ENCODE measurements around the gene SUPT20HL2.
"Not testable (repeated sequence)": the region's sequence is repeated elsewhere in the genome, so short reads cannot be mapped to it uniquely, and the experiment has no call there.

SUPT20HL2 gene

DNA sequence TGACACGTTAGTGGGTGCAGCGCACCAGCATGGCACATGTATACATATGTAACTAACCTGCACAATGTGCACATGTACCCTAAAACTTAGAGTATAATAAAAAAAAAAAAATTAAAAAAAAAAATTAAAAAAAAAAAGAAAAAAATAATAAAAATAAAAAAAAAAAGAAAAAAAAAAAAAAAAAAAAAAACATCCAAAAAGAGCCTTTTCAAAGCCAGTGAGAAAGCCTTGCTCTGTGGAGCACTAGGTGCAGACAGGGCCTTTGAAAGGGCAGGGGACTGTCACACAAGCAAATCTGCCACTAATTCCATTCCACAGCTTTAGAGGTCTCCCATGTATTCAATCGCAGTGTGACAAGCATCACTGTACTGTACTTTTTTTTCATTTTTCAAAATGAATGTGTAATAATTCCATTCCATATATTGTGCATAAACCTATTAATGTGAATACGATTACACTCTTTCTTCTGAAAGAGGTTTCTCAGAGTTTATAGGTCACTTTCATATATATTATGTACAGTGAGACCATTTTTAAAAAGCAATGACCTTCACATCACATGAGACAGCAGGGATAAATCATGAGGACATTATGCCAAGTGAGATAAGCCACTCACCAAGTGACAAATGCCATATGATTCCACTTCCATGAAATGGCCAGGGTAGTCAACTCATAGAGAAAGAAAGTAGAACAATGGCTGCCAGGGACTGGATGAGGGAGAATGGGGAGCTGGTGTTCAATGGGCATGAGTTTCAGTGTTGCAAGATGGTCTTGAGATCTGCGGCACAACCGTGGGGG is 4.1 kb downstream of the SUPT20HL2 start:
- not testable (repeated sequence) for DNase-seq (ENCODE audit: low read depth in 2 of 2, low spot score in 1 of 2)

DNA sequence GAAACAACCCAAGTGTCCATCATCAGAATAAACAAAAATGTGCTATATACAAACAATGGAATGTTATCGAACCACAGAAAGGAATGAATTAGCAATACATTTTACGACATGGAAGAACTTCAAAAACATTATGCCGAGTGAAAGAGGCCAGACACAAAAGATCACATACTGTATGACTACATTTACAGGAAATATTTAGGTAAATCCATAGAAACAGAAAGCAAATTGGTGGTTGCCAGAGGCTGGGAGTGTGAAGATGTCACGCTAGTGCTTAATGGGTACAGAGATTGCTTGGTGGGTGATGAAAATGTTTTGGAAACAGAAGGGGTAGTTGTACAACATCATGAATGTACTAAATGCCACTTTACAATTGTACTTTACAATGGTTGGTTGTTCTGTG is 5.1 kb downstream of the SUPT20HL2 start:
- DNase-seq (ENCODE audit: low read depth in 2 of 2, low spot score in 1 of 2), result not testable (repeated sequence)

DNA sequence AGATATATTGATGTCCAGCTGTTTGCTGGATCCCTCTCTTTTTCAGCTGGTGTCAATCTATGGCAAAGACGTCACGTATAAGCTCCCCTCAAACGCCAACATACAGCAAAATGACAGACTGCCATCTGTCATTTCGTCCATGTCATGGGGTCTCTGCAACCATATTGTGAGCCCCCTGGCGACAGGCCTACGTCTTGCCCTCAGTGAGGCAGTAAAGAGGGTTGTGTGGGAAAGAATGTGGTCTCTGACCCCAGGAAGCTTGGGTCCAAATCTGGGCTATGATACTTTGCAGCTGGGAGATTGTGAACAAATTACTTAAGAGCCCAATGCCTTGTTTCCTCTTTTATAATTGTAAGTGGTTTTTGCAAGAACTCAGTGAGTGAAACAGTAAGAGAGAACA is 7.4 kb downstream of the SUPT20HL2 start:
- DNase-seq (ENCODE audit: low read depth in 2 of 2, low spot score in 1 of 2), result no peak

DNA sequence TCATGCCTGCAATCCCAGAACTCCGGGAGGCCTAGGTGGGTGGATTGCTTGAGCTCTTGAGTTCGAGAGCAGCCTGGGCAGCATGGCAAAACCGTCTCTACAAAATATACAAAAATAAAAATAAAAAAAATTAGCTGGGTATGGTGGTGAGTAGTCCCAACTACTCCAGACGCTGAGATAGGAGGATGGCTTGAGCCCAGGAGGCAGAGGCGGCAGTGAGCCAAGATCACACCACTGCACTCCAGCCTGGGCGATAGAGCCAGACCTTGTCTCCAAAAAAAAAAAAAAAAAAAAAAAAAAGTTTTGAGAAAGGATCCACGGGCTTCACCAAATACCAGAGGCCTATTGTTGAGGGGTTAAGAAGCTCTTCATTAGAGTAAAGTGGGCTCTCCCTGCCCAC is 8.0 kb downstream of the SUPT20HL2 start:
- no peak for DNase-seq (ENCODE audit: low read depth in 2 of 2, low spot score in 1 of 2)

DNA sequence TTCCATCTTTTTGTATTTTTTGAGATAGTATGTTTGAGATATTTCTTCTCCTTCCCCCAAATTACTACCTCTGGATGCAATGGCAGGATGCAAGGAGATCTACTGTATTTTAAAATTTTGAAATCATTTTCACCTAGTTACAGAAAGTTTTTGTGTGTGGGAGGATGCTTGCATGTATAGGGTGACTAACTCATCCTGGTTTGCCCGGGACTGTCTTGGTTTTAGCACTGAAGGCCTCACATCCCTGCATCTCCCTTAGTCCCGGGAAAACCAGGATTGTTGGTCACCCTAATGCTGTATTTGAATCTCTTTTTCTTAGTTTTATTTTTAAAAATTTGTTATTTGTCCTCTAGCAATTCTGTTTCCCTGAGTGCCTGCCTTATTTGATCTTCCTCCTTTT is 12.1 kb downstream of the SUPT20HL2 start:
- DNase-seq (ENCODE audit: low read depth in 2 of 2, low spot score in 1 of 2), result no peak

DNA sequence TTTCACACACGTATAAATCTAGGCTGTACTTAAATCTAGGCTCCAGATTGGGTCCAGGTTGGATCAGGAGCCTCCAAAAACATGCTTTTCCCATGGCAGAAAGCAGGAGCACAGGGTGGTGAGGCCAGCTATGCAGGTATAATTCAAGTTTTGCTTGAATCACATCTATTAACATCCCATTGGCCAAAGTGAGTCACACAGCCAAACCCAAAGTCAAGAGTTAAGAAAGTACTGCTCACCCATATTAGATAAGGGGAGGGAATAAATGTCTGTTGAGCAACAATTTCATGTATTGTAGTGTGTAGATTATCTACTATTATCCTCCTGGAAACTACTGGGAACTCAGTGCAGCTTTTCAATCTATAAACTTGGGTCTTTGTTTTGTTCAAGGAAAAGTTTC is 12.8 kb downstream of the SUPT20HL2 start:
- DNase-seq (ENCODE audit: low read depth in 2 of 2, low spot score in 1 of 2), result no peak

DNA sequence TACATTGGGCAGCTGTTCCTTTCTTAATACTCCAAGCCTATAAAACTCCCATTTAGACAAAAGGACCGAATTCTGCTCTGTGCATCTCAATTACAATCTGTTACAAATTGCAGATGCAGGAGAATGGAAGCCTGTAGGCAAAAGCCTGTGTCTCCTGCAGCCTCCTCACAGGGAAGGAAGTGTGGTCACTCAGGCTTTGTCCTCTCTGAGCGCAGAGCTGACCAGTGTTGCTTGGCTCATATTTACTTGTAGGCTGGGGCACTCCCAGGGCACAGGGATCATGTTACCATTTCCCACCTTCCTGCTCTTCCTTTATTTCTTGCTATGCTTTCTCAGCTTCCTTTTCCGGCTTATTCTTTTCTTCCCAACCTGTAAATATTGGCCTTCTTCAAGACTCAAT is 15.7 kb downstream of the SUPT20HL2 start:
- DNase-seq (ENCODE audit: low read depth in 2 of 2, low spot score in 1 of 2), result no peak

DNA sequence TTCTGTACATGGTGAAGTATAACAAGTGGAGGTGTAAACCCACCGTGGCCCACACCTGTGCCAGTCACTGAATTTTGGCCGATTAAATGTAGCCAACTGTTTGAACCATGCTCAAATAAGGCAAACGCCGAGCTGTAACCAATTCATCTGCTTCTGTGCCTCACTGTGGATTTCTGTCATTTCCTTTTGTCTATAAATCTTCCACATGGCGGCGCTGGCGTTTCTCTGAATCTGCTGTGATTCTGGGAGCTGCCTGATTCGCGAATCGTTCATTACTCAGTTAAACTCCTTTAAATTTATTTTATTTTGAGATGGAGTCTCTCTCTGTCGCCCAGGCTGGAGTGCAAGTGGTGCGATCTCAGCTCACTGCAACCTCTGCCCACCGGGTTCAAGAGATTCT is 19.2 kb downstream of the SUPT20HL2 start:
- no peak for DNase-seq (ENCODE audit: low read depth in 2 of 2, low spot score in 1 of 2)

DNA sequence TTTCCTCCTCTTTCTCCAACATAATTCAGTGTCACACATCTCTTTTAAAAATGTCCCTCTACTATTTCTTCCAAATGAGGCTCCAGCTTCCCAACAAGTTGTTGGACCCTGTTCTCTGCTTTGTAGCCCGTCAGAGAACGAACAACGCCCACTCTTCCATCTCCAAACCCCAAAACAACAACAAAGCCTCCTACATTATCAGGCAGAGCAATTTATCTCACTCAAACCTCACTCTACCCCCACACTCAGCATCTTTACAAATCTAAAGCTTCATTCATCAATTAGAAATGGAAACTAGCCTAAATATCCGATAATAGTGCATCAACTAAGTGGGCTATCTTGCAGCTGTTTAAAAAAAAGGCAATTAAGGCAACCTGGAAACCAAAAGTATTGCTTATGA is 20.5 kb downstream of the SUPT20HL2 start:
- DNase-seq (ENCODE audit: low read depth in 2 of 2, low spot score in 1 of 2), result no peak

DNA sequence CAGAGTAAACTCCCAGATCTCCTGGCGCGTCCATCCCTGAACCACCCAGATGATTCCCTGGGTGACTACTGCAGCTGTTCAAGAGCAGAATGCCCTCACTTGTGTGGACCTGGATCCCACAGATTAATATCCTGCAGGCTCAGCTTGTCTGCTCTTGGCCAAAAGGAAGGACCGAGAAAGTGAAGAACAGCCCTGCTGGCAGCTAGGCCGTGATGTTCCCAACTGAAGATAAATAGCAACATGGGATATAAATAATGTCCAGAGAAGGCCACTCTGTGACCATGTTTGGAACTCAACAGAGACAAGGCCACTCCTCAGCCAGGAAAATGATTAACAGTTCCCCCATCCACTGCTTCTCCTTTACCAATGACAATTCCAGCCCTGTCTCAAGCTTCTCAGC is 21.5 kb downstream of the SUPT20HL2 start:
- no peak for DNase-seq (ENCODE audit: low read depth in 2 of 2, low spot score in 1 of 2)

DNA sequence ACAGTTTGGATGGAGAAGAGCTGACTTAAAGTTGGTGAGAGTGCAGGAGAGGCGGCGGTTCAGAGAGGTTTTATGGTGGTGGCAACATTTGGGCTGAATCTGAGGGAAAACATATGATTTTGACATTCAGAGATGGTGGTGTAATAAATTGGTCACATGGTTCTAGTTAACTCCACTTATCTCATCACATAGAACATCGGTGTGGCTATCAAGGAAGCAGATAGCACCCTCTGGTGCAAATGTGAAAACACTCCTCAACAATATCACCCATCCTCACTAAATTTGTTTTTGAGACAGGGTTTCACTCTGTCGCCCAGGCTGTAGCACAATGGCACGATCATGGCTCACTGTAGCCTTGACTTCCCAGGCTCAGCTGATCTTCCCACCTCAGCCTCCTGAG is 28.8 kb downstream of the SUPT20HL2 start:
- DNase-seq (ENCODE audit: low read depth in 2 of 2, low spot score in 1 of 2), result no peak

DNA sequence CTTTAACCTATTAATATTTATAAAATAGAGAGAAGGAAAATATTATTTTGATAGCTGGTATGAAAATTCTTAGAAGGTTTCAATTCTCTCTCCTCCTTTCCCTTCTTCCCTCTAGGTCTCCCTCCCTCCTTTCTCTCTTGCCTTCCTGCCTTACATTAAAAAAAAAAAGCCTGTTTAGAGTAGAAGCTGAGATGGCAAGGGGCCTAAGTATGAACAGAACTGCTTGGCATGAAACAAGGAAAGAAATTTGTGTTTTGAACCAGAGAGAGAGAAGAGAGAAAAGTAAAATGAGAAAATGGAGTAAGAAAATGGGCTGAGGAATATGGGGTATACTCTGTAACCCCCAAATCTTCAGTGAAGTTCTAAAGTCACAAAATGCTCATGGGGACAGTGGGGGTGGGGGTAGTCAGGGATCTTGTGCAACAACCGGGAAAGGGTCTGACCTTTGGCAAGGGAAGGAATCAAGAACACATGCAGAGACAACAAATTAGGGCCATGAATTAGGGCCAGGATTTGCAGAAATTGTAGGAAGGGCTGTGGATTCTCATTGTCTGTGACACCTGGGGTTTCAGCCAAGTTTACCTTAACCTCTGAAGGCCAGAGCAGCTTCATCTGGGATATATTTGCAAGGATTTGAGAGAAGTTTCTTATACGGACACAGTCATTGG is 30.6 kb downstream of the SUPT20HL2 start:
- DNase-seq (ENCODE audit: low read depth in 2 of 2, low spot score in 1 of 2), result no peak

DNA sequence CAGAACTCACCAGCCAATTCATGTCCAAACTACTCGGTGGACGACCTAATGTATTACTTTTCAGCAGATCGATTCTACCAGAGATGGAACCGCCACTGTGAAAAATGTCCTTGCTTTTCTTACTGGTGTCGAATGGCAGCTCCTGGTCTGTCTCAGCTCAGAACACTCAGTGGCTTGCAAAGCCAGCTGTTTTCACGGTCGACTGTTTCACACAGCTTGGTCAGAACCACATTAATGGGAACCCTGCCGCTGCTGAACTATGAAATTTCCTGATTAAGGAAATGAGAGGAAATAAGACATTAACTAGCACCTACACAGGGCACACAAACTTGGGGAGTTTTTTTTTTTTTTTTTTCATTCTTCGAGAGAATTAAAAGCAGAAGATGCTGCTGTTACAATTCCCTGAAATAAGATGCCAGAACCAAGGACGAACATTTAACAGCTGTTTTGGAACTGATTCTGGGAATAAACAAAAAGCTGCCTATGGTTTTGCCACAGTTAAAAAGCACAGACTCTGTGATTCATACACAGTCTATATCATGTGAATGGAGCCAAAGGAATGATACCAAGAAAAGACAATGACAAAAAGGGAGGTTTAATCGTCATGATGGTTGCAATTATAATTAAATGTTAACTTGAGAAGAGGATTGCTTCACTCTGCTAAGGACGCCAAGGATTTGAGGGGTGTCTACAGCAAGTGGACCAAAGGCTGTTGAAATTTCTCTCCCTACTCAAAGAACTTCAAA is 31.3 kb downstream of the SUPT20HL2 start:
- no peak for DNase-seq (ENCODE audit: low read depth in 2 of 2, low spot score in 1 of 2)

DNA sequence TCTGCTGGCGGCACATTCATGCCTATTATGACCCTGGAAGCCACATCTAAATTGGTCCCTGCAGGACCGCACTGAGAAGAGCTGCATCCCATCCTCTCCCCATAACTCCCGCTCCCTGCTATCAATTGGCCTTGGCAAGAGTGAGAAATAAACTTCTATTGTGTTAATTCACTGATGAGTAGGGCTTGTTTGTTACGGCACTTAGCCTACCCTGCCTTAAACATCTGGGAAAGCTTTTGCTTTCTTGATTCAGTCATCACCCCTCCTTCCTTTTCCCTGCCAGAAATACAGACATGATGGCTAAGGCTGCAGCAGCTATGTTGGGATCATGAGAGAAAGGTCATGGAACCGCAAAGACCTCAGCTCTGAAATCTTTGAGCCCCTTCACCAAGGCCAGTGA is 36.5 kb downstream of the SUPT20HL2 start:
- DNase-seq (ENCODE audit: low read depth in 2 of 2, low spot score in 1 of 2), result no peak

DNA sequence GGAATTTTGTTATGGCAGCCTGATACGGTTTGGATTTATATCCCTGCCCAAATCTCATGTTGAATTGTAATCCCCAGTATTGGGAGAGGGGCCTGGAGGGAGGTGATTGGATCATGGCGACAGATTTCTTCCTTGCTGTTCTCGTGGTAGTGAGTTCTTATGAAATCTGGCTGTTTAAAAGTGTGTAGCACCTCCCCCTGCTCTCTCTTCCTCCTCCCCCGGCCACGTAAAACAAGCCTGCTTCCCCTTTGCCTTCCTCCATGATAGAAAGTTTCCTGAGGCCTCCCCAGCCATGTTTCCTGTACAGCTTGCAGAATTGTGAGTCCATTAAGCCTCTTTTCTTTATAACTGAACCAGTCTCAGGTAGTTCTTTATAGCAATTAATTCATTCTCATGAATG is 37.9 kb downstream of the SUPT20HL2 start:
- DNase-seq (ENCODE audit: low read depth in 2 of 2, low spot score in 1 of 2), result no peak

DNA sequence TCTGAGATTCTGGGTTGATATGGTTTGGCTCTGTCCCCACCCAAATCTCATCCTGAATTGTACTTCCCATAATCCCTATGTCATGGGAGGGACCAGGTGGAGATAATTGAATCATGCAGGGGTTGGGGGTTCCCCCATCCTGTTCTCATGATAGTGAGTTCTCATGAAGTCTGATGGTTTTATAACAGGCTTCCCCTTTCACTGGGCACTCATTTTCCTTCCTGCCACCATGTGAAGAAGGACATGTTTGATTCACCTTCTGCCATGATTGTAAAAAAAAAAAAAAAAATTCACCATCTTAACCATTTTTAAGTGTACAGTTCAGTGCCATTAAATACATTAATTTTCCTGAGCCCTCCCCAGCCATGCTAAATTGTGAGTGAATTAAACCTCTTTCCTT is 42.6 kb downstream of the SUPT20HL2 start:
- no peak for DNase-seq (ENCODE audit: low read depth in 2 of 2, low spot score in 1 of 2)

DNA sequence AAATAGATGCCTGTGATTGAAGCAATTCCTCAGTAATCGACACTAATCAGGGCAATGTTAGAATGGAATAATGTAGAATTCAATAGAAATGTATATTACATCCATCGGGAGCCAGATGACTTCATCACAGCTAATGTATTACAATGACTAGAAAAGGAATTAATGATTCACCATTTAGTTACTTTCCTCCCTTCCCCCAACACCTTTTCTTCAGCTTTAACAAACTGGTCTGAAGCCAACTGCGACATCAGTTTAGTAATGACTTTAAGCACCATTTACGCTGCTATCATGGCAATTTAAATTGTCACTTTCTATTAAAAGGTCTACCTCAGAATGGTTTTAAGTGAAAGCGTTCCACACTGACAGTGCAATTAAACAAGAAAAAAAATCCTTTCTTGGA is 45.1 kb downstream of the SUPT20HL2 start:
- no peak for DNase-seq (ENCODE audit: low read depth in 2 of 2, low spot score in 1 of 2)

DNA sequence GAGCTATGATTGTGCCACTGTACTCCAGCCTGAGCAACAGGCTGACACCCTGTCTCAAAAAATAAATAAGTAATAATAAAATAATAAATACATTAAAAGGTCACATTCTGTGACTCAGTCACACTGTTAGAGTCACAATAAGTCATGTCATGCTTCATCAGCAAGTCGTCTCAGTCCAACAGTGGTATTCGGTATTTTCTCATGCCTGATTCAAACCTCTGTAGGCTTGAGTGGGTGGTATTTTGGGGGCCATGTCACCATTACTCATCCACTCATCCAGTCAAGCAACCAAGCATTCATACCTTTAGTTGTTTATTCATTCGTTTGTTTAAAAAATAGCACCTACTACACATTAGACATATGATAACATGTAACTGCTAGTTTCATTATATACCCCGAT is 46.9 kb downstream of the SUPT20HL2 start:
- DNase-seq (ENCODE audit: low read depth in 2 of 2, low spot score in 1 of 2), result no peak

DNA sequence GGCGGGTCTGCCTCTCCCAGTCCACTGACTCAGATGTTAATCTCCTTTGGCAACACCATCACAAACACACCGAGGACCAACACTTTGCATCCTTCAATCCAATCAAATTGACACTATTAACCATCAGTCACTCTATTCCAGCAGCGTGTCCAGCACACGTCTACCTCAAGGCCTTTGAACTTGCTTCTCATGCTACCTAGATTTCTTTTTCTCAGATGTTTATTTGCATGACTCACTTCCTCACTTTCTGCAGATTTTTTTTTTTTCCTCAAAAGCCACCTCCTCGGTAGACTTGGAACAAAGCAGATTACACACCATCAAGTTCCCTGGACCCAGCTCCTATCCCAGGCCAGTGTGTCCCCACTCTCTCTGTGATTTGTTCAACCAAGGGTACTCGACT is 49.5 kb downstream of the SUPT20HL2 start:
- no peak for DNase-seq (ENCODE audit: low read depth in 2 of 2, low spot score in 1 of 2)

DNA sequence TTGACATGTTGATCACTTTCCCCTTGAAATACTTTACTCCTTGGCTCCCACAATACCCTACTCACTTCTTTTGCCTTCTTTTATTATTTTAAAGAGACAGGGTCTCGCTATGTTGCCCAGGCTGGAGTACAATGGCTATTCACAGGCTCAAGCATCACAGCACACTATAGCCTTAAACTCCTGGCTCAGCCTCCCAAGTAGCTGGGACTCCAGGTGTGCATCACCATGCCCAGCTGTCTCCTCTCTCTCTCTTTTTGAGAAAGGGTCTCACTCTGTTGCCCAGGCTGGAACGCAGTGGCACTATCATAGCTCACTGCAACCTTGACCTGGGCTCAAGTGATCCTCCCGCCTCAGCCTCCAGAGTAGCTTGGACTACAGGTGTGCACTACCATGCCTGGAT is 51.6 kb downstream of the SUPT20HL2 start:
- no peak for DNase-seq (ENCODE audit: low read depth in 2 of 2, low spot score in 1 of 2)

Measured in stimulated activated CD8-positive, alpha-beta memory T cell treated with anti-CD3 and anti-CD28 coated beads, Interleukin-4, amount 100 ng/mL, for 4 hours (primary cell).